ENCODE data around the gene SUSD4. TPM values are rescaled to one million over a fixed set of nuclear protein-coding genes. Genes with fewer than 3 reads are reported as not detected.

Gene SUSD4
- total RNA-seq, 5 donors from 2014 or later (not counting 1 experiment from before 2014, with no cell fraction given) = 1.3 to 16.7 (median 6.4) TPM

- no peak overlapping the region for H3K4me3 ChIP-seq (ENCODE audit: control insufficient read depth in 1 of 2, extremely low read depth in 1 of 2, low read length in 1 of 2)
- H3K36me3 Mint-ChIP-seq = peaks cover 9% of the 10 kb centered on the region
- ChIA-PET CTCF (no interaction called here), POLR2A (no interaction called here)
- peaks cover 0 to 6% of the 10 kb centered on the region in 2 experiments for H3K4me1 ChIP-seq (ENCODE audit: control insufficient read depth in 1 of 2, extremely low read depth in 1 of 2, insufficient read depth in 2 of 2, low read length in 2 of 2)
- H3K36me3 ChIP-seq (ENCODE audit: control insufficient read depth in 2 of 2, extremely low read depth in 1 of 2, insufficient read depth in 1 of 2, low read length in 1 of 2) = no peaks in the 10 kb centered on the region
- H3K4me1 Mint-ChIP-seq = peaks cover 10 to 17% (median 14%) of the 10 kb centered on the region in 3 donors
- H3K27me3 ChIP-seq (replicated peaks in 1 of 2; ENCODE audit: control insufficient read depth in 2 of 2, extremely low read depth in 1 of 2, insufficient read depth in 2 of 2, low read length in 1 of 2) = no peaks in the 10 kb centered on the region
- no peak overlapping the region for H3K27ac Mint-ChIP-seq
- no peaks in the 10 kb centered on the region for H3K9me3 ChIP-seq
- 20% methylated on average over 1 of the region's 2 CpGs for WGBS (ENCODE audit: insufficient coverage)
- peak in 2 of 4 experiments; percentile 56 to 69 for ATAC-seq (replicated peaks in 1 of 4)
- H3K9me3 Mint-ChIP-seq = peaks cover 0 to 10% (median 7%) of the 10 kb centered on the region in 3 donors
- DNase-seq = peak in 7 of 35 experiments; percentile 2 to 37 (median 16)
- no peaks in the 10 kb centered on the region for H3K27me3 Mint-ChIP-seq
- no peak overlapping the region for H3K4me3 Mint-ChIP-seq
- H3K27ac ChIP-seq (ENCODE audit: low read length) = no peak overlapping the region
Observed at GRCh38 chr1:223308136-223308535, 55.8 kb downstream of the SUSD4 start.

DNA sequence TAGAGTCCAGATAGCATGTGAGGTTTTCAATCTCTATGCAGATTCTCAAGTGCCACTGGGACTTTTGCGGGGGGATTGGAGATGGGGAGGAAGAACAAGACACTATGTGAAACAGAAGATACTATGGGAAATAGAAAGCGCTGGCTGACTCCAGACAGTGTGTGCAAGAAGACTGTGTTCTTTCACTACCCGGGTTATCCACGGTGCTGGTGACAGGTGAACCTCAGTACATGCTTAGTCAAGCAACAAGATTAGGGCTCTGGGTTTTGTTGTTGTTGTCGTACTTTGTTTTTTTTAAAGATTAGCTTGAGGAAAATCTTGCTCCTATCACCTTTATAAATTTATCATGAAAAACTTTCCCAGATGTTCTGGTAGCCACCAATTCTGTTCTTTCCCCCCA, 56.4 kb downstream of the SUSD4 start:
- Mint-ChIP-seq H3K9me3 (peaks cover 0 to 10% (median 7%) of the 10 kb centered on the region in 3 donors), H3K27ac (no peak overlapping the region), H3K27me3 (no peaks in the 10 kb centered on the region), H3K36me3 (peaks cover 7% of the 10 kb centered on the region), H3K4me3 (no peak overlapping the region), H3K4me1 (peaks cover 10 to 20% (median 17%) of the 10 kb centered on the region in 3 donors)
- ATAC-seq (replicated peaks in 1 of 4) (no peak), DNase-seq (no peak)
- Histone ChIP-seq H3K36me3 (ENCODE audit: control insufficient read depth in 2 of 2, extremely low read depth in 1 of 2, insufficient read depth in 1 of 2, low read length in 1 of 2) (no peaks in the 10 kb centered on the region), H3K27me3 (replicated peaks in 1 of 2; ENCODE audit: control insufficient read depth in 2 of 2, extremely low read depth in 1 of 2, insufficient read depth in 2 of 2, low read length in 1 of 2) (no peaks in the 10 kb centered on the region), H3K4me3 (ENCODE audit: control insufficient read depth in 1 of 2, extremely low read depth in 1 of 2, low read length in 1 of 2) (no peak overlapping the region), H3K4me1 (ENCODE audit: control insufficient read depth in 1 of 2, extremely low read depth in 1 of 2, insufficient read depth in 2 of 2, low read length in 2 of 2) (peaks cover 3 to 6% of the 10 kb centered on the region in 2 experiments), H3K27ac (ENCODE audit: low read length) (no peak overlapping the region), H3K9me3 (no peaks in the 10 kb centered on the region)
- CTCF ChIA-PET = no interaction called here
- WGBS (ENCODE audit: insufficient coverage) = 93% methylated on average over 3 of the region's 5 CpGs
- POLR2A ChIA-PET = interaction anchor here in 1 of 2 donors (0.6 kb wide), 1 partner anchor 77 kb away, joined by 3 read pairs; no protein-coding TSS in a partner anchor

DNA sequence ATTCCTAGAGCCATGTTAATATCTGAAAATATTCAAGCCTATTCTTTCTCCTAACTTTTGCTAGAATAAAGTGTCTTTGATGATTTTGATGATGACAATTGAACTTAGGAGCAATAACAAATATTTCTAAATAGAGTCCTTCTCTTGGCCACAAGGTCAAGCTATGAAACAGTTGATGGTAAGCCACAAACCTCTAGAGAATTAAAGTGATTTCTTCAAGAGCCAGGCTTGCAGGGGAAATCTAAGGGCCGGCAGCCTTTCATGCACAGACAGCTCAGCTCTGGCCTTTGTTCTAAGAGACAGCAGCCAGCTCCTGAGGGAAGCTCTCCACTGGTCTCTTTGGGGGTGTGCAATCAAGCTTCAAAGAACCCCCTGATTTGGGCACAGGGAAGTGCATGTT, 59.0 kb downstream of the SUSD4 start:
- peaks cover 7% of the 10 kb centered on the region for H3K36me3 Mint-ChIP-seq
- CTCF ChIA-PET = no interaction called here
- no peaks in the 10 kb centered on the region for H3K36me3 ChIP-seq (ENCODE audit: control insufficient read depth in 2 of 2, extremely low read depth in 1 of 2, insufficient read depth in 1 of 2, low read length in 1 of 2)
- H3K27me3 Mint-ChIP-seq = no peaks in the 10 kb centered on the region
- no peak for ATAC-seq (replicated peaks in 1 of 4)
- 86% methylated on average over 1 of the region's 1 CpG for WGBS (ENCODE audit: insufficient coverage)
- no peak overlapping the region for H3K4me3 Mint-ChIP-seq
- POLR2A ChIA-PET = no interaction called here
- peaks cover 16 to 17% of the 10 kb centered on the region in 2 experiments for H3K4me1 ChIP-seq (ENCODE audit: control insufficient read depth in 1 of 2, extremely low read depth in 1 of 2, insufficient read depth in 2 of 2, low read length in 2 of 2)
- no peaks in the 10 kb centered on the region for H3K9me3 ChIP-seq
- H3K27ac Mint-ChIP-seq = no peak overlapping the region
- DNase-seq = no peak
- H3K27me3 ChIP-seq (replicated peaks in 1 of 2; ENCODE audit: control insufficient read depth in 2 of 2, extremely low read depth in 1 of 2, insufficient read depth in 2 of 2, low read length in 1 of 2) = no peaks in the 10 kb centered on the region
- no peak overlapping the region for H3K27ac ChIP-seq (ENCODE audit: low read length)
- H3K4me1 Mint-ChIP-seq = peaks cover 32 to 46% (median 40%) of the 10 kb centered on the region in 3 donors
- H3K9me3 Mint-ChIP-seq = peaks cover 0 to 10% (median 7%) of the 10 kb centered on the region in 3 donors
- H3K4me3 ChIP-seq (ENCODE audit: control insufficient read depth in 1 of 2, extremely low read depth in 1 of 2, low read length in 1 of 2) = no peak overlapping the region

DNA sequence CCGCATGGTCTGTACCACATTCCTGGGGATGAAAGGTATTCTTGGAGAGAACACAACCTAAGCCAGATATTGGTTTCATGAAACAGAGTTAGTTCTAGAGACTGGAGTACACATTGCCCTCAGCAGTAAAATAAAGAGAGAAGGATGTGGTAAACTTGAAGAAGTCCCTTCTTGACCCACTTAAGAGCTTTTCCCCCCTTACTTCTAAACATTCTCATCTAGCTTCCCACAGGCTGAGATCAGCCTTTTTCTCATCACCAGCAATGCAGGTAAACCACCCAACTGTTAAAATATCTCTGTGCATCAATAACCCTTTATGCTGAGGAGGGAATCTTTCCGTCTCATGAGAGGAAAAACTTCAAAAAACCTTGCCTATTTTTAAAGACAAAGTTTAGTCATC, 62.6 kb downstream of the SUSD4 start:
- peak in 3 of 35 experiments; percentile 3 to 36 (median 3) for DNase-seq
- Histone ChIP-seq H3K4me1 (ENCODE audit: control insufficient read depth in 1 of 2, extremely low read depth in 1 of 2, insufficient read depth in 2 of 2, low read length in 2 of 2) (peaks cover 12 to 17% of the 10 kb centered on the region in 2 experiments), H3K27me3 (replicated peaks in 1 of 2; ENCODE audit: control insufficient read depth in 2 of 2, extremely low read depth in 1 of 2, insufficient read depth in 2 of 2, low read length in 1 of 2) (no peaks in the 10 kb centered on the region), H3K9me3 (no peaks in the 10 kb centered on the region), H3K4me3 (ENCODE audit: control insufficient read depth in 1 of 2, extremely low read depth in 1 of 2, low read length in 1 of 2) (no peak overlapping the region), H3K36me3 (ENCODE audit: control insufficient read depth in 2 of 2, extremely low read depth in 1 of 2, insufficient read depth in 1 of 2, low read length in 1 of 2) (peaks cover 0 to 7% of the 10 kb centered on the region in 2 donors), H3K27ac (ENCODE audit: low read length) (peak overlapping the region; percentile 59)
- Mint-ChIP-seq H3K9me3 (peaks cover 0 to 10% (median 7%) of the 10 kb centered on the region in 3 donors), H3K36me3 (peaks cover 7% of the 10 kb centered on the region), H3K4me1 (peaks cover 23 to 35% (median 25%) of the 10 kb centered on the region in 3 donors), H3K4me3 (peak overlapping the region in 1 of 3 donors; percentile 7), H3K27ac (peak overlapping the region; percentile 68 to 73), H3K27me3 (no peaks in the 10 kb centered on the region)
- ChIA-PET CTCF (interaction anchor here in 1 of 2 donors (1.2 kb wide), 1 partner anchor 63 kb away, joined by 5 read pairs; the partner anchor contains the start of gene SUSD4), POLR2A (no interaction called here)
- no CpG with 5 or more reads among the region's 2 CpGs for WGBS (ENCODE audit: insufficient coverage)
- peak; percentile 57 to 97 (median 84) for ATAC-seq (replicated peaks in 1 of 4)

DNA sequence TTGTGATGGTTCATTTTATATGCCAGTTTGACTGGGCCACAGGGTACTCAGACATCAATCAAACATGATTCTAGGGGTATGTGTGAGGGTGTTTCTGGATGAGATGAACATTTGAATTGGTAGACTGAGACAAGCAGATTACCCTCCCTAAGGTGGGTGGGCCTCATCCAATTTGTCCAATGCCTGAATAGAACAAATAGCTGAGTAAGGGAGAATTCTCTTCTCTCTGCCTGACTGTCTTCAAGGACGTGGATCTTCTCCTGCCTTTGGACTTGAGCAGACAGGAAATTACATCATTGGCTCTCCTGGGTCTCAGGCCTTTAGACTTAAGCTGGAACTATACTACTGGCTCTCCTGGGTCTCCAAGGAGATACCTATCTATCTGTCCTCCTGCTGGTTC, 64.4 kb downstream of the SUSD4 start:
- H3K36me3 Mint-ChIP-seq = peaks cover 6% of the 10 kb centered on the region
- Histone ChIP-seq H3K27me3 (replicated peaks in 1 of 2; ENCODE audit: control insufficient read depth in 2 of 2, extremely low read depth in 1 of 2, insufficient read depth in 2 of 2, low read length in 1 of 2) (no peaks in the 10 kb centered on the region), H3K4me1 (ENCODE audit: control insufficient read depth in 1 of 2, extremely low read depth in 1 of 2, insufficient read depth in 2 of 2, low read length in 2 of 2) (peaks cover 12 to 17% of the 10 kb centered on the region in 2 experiments), H3K9me3 (no peaks in the 10 kb centered on the region), H3K36me3 (ENCODE audit: control insufficient read depth in 2 of 2, extremely low read depth in 1 of 2, insufficient read depth in 1 of 2, low read length in 1 of 2) (peaks cover 0 to 17% of the 10 kb centered on the region in 2 donors), H3K4me3 (ENCODE audit: control insufficient read depth in 1 of 2, extremely low read depth in 1 of 2, low read length in 1 of 2) (no peak overlapping the region), H3K27ac (ENCODE audit: low read length) (no peak overlapping the region)
- ChIA-PET CTCF (no interaction called here), POLR2A (no interaction called here)
- no peak overlapping the region for H3K27ac Mint-ChIP-seq
- no peak for ATAC-seq (replicated peaks in 1 of 4)
- H3K4me3 Mint-ChIP-seq = no peak overlapping the region
- no peak for DNase-seq
- H3K27me3 Mint-ChIP-seq = no peaks in the 10 kb centered on the region
- peaks cover 23 to 35% (median 25%) of the 10 kb centered on the region in 3 donors for H3K4me1 Mint-ChIP-seq
- no CpG with 5 or more reads among the region's 1 CpG for WGBS (ENCODE audit: insufficient coverage)
- peaks cover 0 to 10% (median 7%) of the 10 kb centered on the region in 3 donors for H3K9me3 Mint-ChIP-seq

- Mint-ChIP-seq H3K4me1 (peaks cover 23 to 35% (median 25%) of the 10 kb centered on the region in 3 donors), H3K36me3 (peaks cover 3% of the 10 kb centered on the region), H3K9me3 (peaks cover 0 to 5% (median 3%) of the 10 kb centered on the region in 3 donors), H3K27me3 (no peaks in the 10 kb centered on the region), H3K4me3 (no peak overlapping the region), H3K27ac (no peak overlapping the region)
- WGBS (ENCODE audit: insufficient coverage) = 80% methylated on average over 1 of the region's 5 CpGs
- no peaks in the 10 kb centered on the region for H3K9me3 ChIP-seq
- ATAC-seq (replicated peaks in 1 of 4) = no peak
- ChIA-PET CTCF (no interaction called here), POLR2A (no interaction called here)
- H3K27me3 ChIP-seq (replicated peaks in 1 of 2; ENCODE audit: control insufficient read depth in 2 of 2, extremely low read depth in 1 of 2, insufficient read depth in 2 of 2, low read length in 1 of 2) = no peaks in the 10 kb centered on the region
- DNase-seq = no peak
- H3K4me3 ChIP-seq (ENCODE audit: control insufficient read depth in 1 of 2, extremely low read depth in 1 of 2, low read length in 1 of 2) = no peak overlapping the region
- H3K27ac ChIP-seq (ENCODE audit: low read length) = no peak overlapping the region
- peaks cover 0 to 17% of the 10 kb centered on the region in 2 donors for H3K36me3 ChIP-seq (ENCODE audit: control insufficient read depth in 2 of 2, extremely low read depth in 1 of 2, insufficient read depth in 1 of 2, low read length in 1 of 2)
- peaks cover 12 to 20% of the 10 kb centered on the region in 2 experiments for H3K4me1 ChIP-seq (ENCODE audit: control insufficient read depth in 1 of 2, extremely low read depth in 1 of 2, insufficient read depth in 2 of 2, low read length in 2 of 2)
Observed at GRCh38 chr1:223298701-223299100, 65.3 kb downstream of the SUSD4 start.
